CD4-positive, alpha-beta T cell treated with Interleukin-1 beta for 1 hour (primary cell): Measurements from ENCODE around the gene PCDHGA5.
"Not testable (repeated sequence)": the region's sequence is repeated elsewhere in the genome, so short reads cannot be mapped to it uniquely, and the experiment has no call there.

Source experiments
- DNase-seq, 2 donors: peaks; one replicate each; pipeline ENCODE4 v3.0.0-alpha.2; 2020 to 2022

PCDHGA5 gene

DNA sequence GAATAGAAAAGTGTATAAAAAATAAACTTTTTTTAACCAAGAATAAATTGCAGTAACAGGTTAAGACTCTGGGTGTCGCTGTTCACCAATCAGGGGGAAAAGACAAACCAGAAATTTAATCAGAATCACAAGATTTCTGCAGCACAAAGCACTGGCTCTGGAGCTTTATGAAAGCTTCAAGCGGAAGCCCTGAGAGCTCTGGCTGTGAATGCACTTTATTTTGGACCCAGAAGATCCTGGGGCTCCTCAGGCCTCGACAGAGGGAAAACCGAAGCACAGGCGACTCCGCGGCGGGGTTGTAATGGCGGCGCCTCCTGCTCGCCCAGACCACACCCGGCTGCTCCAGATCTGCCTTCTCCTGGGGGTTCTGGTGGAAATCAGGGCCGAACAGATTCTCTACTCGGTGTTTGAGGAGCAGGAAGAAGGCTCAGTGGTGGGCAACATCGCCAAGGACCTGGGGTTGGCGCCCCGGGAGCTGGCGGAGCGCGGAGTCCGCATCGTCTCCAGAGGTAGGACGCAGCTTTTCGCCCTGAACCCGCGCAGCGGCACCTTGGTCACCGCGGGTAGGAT is 9.0 kb upstream of the PCDHGA5 start, which contains the start of gene PCDHGA4:
Gene PCDHGA4 (plus strand): TSS at position 122 of the 570 bp plus-strand sequence. CDS start 87 bp downstream, at position 209.
- peak in 1 of 2 donors; percentile 16 for DNase-seq

DNA sequence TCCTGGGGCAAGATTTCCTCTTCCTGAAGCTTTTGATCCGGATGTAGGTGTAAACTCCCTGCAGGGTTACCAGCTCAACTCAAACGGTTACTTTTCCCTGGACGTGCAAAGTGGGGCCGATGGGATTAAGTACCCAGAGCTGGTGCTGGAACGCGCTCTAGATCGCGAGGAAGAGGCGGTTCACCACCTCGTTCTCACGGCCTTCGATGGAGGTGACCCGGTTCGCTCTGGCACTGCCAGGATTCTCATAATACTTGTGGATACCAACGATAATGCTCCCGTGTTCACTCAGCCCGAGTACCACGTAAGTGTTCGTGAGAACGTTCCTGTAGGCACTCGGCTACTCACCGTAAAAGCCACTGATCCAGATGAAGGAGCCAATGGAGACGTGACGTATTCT is 8.3 kb upstream of the PCDHGA5 start:
- DNase-seq: no peak

DNA sequence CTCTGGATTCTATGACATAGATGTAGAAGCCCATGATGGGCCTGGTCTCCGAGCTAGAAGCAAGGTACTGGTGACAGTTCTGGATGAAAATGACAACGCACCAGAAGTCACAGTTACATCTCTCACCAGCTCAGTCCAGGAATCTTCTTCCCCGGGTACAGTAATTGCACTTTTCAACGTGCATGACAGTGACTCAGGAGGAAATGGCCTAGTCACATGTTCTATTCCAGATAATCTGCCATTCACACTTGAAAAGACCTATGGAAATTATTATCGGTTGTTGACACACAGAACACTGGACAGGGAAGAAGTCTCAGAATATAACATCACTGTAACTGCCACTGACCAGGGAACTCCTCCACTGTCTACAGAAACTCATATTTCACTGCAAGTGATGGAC is 7.8 kb upstream of the PCDHGA5 start:
- no peak for DNase-seq

DNA sequence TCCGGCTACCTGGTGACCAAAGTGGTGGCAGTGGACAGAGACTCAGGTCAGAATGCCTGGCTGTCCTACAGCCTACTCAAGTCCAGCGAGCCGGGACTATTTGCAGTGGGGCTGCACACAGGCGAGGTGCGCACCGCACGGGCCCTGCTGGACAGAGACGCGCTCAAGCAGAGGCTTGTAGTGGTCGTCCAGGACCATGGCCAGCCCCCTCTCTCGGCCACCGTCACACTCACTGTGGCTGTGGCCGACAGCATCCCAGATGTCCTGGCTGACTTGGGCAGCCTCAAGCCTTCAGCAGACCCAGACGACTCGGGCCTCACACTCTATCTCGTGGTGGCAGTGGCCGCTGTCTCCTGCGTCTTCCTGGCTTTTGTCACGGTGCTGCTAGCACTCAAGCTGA is 7.0 kb upstream of the PCDHGA5 start:
- DNase-seq: no peak

DNA sequence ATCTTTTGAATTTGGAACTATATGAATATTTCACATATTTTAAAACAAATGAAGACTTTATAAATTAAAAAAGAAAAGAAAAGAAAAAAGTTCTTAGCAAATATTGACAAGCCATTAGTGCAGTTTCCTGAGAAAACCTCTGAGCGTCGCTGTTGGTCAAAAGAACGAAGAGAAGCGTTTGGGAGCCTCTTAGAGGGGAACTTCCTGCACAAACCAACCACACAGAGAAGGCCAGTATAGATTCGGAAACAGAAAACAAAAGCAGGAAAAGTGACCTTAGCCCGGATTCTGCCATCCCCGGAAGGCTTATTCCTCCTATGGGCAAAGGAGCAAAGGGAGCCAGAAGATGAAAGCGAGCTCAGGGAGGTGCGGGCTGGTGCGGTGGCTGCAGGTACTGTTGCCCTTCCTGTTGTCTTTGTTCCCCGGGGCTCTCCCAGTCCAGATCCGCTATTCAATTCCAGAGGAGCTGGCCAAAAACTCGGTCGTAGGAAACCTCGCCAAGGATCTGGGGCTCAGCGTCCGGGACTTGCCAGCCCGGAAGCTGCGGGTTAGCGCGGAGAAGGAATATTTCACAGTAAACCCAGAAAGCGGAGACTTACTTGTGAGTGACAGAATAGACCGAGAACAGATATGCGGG is 4.1 kb upstream of the PCDHGA5 start, which contains the start of gene PCDHGB2:
Gene PCDHGB2 (plus strand): TSS at position 205 of the 637 bp plus-strand sequence. CDS start 142 bp downstream, at position 347.
- peak in 1 of 2 donors; percentile 41 for DNase-seq

DNA sequence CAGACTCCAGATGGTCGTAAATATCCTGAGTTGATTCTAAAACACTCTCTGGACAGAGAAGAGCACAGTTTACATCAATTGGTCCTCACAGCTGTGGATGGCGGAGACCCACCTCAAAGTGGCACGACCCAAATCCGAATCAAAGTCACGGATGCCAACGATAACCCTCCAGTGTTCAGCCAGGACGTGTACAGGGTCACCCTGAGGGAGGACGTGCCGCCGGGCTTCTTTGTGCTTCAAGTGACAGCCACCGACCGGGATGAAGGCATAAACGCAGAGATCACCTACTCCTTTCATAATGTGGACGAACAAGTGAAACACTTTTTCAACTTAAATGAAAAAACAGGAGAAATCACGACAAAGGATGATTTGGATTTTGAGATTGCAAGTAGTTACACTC is 3.3 kb upstream of the PCDHGA5 start:
- DNase-seq: no peak

DNA sequence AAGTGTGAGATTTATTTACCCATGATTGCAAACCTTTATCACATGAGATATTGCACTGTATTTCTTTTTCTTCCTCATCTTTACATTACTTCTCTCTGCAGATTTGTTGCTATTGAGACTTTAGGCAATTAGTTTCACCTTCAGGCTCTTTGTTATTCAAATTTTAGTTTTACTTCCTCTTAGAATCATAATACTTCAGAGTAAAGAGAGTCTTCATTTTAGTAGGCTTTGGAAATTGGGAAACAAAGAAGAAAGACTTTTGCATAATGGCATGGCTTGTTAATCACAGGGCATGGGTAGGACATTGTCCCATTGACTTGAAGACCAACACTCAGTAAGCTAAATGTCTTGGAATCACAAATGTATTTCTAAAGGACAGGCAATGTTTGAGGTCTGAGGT is 1.2 kb upstream of the PCDHGA5 start:
- no peak for DNase-seq

DNA sequence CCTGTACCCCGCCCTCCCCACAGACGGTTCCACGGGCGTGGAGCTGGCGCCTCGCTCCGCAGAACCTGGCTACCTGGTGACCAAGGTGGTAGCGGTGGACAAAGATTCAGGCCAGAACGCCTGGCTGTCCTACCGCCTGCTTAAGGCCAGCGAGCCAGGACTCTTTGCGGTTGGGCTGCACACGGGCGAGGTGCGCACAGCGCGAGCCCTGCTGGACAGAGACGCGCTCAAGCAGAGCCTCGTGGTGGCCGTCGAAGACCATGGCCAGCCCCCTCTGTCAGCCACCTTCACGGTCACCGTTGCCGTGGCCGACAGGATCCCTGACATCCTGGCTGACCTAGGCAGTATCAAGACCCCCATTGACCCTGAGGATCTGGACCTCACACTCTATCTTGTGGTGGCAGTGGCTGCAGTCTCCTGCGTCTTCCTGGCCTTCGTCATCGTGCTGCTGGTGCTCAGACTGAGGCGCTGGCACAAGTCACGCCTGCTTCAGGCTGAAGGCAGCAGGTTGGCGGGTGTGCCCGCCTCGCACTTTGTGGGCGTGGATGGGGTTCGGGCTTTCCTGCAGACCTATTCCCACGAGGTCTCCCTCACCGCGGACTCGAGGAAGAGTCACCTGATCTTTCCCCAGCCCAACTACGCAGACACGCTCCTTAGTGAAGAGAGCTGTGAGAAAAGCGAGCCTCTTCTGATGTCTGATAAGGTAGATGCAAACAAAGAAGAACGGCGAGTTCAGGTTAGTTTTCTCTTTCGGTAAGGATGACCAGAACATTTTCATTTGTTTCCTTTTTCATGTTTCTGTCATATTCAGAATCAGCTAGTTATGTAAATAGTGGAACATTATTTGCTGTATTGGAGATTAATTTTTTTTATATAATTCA is 2.3 kb downstream of the PCDHGA5 start:
- DNase-seq: no peak

DNA sequence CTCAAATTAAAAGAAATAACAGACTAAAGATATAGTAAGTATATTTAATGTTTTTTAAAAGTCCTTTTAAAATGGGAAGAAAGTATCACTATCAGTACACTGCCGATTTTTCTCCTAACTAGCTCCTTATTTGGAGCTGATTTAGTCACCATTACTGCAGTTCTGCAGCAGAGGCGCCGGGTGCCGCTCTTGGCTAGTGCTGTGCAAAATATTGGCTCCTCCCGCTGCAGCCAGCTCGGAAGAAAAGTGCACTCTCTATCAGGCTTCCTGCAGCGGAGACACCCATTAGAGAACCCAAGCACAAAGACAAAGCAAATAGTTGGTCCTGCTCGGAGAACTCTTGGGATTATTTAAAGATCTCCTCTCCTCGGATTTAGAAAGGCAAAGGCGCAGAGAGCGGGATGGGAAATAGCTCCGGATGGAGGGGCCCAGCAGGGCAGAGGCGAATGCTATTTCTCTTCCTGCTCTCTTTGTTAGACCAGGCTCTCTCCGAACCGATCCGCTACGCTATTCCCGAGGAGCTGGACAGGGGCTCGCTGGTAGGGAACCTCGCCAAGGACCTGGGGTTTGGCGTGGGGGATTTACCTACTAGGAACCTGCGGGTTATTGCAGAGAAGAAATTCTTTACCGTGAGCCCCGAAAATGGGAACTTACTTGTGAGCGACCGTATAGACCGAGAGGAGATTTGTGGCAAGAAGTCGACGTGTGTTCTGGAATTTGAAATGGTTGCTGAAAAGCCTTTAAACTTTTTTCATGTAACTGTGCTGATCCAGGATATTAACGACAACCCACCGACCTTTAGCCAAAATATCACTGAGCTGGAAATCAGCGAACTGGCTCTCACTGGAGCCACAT is 6.3 kb downstream of the PCDHGA5 start, which contains the start of gene PCDHGB3:
Gene PCDHGB3 (plus strand): TSS at position 249 of the 855 bp plus-strand sequence. CDS start 153 bp downstream, at position 402.
- DNase-seq: peak; percentile 33 to 40

DNA sequence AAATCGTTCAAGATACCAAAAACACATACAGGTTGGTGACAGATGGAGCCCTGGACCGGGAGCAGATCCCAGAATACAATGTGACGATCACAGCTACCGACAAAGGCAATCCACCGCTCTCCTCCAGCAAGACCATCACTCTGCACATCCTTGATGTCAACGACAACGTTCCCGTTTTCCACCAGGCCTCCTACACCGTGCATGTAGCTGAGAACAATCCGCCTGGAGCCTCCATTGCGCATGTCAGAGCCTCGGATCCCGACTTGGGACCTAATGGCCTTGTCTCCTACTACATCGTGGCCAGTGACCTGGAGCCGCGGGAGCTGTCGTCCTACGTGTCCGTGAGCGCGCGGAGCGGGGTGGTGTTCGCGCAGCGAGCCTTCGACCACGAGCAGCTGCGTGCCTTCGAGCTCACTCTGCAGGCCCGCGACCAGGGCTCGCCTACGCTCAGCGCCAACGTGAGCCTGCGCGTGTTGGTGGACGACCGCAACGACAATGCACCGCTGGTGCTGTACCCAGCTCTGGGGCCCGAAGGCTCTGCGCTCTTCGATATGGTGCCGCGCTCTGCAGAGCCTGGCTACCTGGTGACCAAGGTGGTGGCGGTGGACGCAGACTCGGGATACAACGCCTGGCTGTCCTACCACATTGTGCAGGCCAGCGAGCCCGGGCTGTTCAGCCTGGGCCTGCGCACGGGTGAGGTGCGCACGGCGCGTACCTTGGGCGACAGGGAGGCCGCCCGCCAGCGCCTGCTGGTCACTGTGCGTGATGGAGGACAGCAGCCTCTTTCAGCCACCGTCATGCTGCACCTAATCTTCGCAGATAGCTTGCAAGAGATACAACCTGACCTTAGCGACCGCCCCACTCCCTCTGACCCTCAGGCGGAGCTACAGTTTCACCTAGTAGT is 7.9 kb downstream of the PCDHGA5 start:
- DNase-seq: no peak

DNA sequence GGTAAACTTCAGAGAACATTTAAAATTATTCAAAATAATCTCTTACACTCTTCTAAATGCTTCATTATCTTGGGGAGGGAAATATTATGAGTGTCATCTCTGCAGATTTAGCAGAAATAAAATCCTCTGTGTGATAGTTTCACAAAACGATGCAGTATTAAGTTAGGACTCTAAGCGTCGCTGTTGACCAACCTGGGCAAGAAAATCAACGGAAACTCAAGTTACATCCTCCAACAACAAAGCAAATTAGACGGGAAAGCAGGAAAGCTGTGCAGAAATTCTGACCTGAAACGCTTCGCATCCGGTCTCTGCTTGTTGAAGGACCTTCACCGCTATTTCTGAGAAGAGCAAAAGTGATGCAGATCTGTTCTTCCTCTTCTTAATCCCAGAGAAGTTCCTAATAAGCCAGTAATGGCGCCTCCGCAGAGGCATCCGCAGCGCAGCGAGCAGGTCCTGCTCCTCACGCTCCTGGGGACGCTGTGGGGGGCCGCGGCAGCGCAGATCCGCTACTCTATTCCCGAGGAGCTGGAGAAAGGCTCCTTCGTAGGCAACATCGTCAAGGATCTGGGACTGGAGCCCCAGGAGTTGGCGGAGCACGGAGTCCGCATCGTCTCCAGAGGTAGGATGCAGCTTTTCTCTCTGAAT is 9.8 kb downstream of the PCDHGA5 start, which contains the start of gene PCDHGA6:
Gene PCDHGA6 (plus strand): TSS at position 219 of the 645 bp plus-strand sequence. CDS start 193 bp downstream, at position 412.
- no peak for DNase-seq

DNA sequence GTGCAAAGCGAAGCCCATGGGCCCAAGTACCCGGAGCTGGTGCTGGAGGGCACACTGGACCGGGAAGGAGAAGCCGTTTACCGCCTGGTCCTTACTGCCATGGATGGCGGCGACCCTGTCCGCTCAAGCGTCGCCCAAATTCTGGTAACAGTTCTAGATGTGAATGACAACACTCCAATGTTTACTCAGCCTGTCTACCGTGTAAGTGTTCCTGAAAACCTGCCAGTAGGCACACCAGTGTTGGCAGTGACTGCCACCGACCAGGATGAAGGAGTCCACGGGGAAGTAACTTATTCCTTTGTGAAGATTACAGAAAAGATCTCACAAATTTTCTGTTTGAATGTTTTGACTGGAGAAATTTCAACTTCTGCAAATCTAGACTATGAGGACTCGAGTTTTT is 10.7 kb downstream of the PCDHGA5 start:
- no peak for DNase-seq

DNA sequence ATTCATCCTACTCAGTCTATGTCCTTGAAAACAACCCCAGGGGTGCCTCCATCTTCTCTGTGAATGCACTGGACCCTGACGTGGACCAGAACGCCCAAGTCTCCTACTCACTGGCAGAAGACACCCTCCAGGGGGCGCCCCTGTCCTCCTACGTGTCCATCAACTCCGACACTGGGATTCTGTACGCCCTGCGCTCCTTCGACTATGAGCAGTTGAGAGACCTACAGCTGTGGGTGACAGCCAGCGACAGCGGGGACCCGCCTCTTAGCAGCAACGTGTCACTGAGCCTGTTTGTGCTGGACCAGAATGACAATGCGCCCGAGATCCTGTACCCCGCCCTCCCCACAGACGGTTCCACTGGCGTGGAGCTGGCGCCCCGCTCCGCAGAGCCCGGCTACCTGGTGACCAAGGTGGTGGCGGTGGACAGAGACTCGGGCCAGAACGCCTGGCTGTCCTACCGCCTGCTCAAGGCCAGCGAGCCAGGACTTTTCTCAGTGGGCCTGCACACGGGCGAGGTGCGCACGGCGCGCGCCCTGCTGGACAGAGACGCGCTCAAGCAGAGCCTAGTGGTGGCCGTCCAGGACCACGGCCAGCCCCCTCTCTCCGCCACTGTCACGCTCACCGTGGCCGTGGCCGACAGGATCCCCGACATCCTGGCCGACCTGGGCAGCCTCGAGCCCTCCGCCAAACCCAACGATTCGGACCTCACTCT is 11.6 kb downstream of the PCDHGA5 start:
- not testable (repeated sequence) for DNase-seq

DNA sequence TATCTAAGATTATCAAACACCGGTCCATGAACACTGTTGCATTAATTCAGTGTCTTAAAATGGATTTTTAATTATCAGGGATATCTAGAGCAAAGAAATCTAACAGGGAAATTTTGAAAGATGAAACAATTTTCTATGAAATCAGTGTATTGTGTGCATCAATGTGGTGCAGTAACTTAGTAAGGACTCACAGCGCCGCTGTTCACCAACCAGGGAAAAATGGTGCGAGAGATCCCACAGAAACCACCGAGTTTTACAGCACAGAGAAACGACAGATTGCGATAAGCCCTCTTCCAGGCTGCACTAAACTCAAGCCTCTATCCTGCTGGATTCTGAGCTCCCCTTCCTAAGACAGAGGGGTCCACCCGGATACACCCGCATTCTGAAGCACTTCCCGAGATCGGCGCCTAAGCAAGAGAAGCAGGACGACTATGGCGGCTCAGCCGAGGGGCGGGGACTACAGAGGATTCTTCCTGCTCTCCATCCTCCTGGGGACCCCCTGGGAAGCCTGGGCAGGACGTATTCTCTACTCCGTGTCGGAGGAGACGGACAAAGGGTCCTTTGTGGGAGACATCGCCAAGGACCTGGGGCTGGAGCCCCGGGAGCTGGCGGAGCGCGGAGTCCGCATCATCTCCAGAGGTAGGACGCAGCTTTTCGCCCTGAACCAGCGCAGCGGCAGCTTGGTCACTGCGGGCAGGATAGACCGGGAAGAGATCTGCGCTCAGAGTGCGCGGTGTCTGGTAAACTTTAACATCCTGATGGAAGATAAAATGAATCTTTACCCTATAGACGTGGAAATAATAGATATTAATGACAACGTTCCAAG is 18.7 kb downstream of the PCDHGA5 start, which contains the start of gene PCDHGA7:
Gene PCDHGA7 (plus strand): TSS at position 274 of the 826 bp plus-strand sequence. CDS start 158 bp downstream, at position 432.
- DNase-seq: no peak

DNA sequence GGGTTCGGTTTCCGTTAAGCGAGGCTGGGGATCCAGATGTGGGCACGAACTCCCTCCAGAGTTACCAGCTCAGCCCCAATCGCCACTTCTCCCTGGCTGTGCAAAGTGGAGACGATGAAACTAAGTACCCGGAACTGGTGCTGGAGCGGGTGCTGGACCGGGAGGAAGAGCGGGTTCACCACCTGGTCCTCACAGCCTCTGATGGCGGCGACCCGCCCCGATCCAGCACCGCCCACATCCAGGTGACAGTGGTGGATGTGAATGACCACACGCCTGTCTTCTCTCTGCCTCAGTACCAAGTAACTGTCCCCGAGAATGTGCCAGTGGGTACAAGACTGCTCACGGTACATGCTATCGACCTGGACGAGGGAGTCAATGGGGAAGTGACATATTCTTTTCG is 19.4 kb downstream of the PCDHGA5 start:
- DNase-seq: no peak

DNA sequence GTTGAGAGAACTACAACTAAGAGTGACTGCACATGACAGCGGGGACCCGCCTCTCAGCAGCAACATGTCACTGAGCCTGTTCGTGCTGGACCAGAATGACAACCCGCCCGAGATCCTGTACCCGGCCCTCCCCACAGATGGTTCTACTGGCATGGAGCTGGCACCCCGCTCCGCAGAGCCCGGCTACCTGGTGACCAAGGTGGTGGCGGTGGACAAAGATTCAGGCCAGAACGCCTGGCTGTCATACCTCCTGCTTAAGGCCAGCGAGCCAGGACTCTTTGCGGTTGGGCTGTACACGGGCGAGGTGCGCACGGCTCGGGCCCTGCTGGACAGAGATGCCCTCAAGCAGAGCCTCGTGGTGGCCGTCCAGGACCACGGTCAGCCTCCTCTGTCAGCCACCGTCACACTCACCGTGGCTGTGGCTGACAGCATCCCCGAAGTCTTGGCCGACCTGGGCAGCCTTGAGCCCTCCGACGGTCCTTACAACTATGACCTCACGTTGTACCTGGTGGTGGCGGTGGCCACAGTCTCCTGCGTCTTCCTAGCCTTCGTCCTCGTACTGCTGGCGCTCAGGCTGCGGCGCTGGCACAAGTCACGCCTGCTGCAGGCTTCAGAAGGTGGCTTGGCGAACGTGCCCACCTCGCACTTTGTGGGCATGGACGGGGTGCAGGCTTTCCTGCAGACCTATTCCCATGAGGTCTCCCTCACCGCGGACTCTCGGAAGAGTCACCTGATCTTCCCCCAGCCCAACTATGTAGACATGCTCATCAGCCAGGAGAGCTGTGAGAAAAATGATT is 20.7 kb downstream of the PCDHGA5 start:
- no peak for DNase-seq

DNA sequence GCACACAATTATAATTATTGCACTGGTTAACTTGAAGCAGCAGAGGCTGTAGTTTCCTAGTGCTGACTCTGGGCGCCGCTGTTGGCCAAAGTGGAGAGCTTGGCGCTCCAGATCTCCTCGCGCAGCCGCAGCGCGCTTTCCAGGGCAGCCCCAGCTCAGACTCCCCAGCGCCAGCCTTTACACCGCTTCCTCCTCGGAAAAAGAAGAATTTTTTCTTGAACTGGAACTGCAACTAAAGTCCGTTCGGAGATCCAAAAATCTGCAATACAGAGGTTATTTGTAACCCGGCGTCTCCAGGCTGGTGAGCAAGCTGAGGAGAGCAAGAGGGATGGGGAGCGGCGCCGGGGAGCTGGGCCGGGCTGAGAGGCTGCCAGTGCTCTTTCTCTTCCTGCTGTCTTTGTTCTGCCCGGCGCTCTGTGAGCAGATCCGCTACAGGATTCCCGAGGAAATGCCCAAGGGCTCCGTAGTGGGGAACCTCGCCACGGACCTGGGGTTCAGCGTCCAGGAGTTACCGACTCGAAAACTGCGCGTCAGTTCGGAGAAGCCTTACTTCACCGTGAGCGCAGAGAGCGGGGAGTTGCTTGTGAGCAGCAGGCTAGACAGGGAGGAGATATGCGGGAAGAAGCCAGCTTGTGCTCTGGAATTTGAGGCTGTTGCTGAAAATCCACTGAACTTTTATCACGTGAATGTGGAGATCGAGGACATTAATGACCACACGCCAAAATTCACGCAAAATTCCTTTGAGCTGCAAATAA is 23.8 kb downstream of the PCDHGA5 start, which contains the start of gene PCDHGB4:
Gene PCDHGB4 (plus strand): TSS at position 142 of the 755 bp plus-strand sequence. CDS start 187 bp downstream, at position 329.
- DNase-seq: peak; percentile 15 to 22
